NCI-H526 treated with DMSO at 0.1 percent for 48 hours (cell line): ENCODE data around the gene GATD1.

Source experiments
- DNase-seq: peaks from one replicate; lab custom pipeline; 2025; lab: John Stamatoyannopoulos, UW

The GATD1 gene

DNA sequence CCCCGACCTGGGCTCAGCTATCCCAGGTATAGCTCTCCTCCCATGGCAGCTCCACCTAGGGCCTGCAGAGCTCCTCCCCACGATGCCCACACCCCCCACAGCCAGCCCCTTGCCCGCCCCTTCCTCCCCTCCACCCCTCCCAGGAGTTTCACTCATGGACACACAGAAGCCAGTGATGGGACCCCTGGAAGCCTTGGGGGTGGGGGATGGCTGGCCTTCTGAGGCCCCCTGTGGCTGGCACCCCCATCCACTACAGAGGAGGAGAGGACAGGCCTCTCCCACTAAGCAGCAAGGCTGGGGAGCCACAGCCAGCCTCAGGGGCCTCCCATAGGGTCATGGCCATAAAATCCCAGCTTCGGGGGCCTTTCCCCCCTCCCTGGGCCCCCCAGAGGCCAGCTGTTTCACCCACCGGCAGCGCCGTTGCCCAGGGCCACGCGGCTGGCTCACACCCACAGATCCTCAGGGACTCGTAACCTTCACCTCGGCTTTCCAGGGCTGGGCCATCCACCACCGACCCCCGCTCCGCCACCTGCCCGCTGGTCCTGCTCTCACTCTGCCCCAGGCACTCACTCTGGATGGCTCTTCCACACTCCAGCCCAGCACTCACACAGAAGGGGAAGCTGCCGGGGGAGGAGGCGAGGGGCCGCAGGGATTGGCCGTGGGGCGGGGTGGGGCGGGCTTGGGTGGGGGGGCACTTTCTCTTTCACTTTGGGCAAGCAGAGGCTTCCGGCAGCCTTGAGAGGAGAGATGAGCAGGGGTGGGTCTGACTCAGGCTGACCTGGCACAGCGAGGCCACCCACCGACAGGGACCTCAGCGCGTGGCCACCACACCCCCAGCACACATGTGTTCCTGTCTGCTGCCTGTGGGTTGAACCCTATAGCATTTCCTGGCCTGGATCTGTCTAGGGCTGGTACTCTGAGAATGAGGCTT, 18.6 kb upstream of the GATD1 start:
- peak; percentile 65 for DNase-seq

DNA sequence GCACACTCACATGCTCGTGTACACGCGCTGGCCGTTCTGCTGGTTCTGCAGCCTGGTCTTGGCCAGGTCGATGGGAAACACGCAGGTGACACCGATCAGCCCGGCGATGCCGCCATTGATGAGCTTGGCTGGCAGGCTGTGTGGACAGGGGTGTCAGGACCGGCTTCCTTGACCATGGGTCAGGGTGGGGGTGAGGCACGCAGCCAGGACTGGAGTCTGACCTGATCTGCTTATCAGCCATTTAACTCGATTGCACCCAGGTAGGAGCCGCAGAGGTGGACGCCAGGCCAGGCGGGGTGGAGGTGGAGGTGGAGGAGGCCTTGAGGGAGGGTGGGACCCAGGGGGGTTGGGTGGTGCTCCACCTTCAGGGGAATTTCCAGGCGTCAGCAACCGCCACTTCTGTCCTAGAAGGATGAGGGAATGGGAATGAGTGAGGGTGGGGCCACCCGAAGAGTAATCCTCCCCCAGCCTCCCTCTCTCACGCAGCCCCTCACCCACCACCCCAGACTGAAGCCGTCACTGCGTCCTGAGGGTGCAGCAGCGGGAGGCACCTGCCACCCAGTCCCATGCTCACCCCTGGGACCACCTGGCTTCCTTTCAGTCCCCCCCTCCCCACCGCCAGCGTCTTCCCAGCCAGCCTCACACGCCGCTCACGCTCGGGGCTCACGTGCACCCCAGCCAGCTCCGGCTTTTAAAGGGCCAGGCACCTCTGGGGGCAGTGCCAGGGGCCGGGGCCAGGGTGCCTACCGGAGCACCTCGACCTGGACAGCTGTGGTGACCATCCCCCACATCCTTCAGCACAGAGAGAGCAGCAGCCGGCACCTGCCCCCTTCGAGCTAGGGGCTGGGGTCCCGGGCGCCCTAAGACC, 17.7 kb upstream of the GATD1 start:
- peak; percentile 35 for DNase-seq

DNA sequence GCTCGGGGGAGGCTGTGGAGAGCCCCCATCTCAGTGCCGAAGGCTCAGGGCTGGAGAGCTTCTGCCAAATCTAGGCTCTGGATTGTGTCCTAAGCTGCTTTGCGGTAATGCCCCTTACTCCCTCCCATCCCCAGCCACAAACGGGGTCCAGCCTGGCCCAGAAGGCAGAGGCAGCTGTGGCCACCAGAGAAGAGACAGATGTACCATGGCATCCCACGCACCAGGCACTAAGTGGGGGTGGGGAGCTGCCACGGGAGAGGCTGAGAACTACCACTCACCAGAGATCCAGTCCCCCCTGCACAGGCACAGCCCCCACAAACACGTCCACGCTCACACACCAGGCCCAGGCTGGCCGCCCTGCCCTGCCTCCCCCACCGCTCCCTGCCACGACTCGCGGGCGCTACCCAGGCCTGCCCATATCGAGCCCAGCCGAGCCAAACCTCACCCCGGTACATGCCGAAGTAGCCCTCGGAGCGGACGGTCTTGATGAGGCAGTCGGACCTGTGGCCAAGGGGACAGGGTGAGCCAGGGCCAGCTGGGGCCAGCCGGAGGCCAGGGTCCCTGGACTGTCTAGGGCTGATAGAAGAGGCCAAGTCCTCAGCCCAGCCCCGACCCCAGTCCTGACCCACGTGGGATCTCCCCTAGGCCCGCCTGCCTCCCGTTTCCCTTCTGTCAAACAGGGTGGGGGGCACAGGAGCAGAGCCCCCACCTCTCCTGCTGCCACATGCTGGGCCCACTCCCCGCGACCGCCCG, 16.9 kb upstream of the GATD1 start:
- DNase-seq, result no peak

DNA sequence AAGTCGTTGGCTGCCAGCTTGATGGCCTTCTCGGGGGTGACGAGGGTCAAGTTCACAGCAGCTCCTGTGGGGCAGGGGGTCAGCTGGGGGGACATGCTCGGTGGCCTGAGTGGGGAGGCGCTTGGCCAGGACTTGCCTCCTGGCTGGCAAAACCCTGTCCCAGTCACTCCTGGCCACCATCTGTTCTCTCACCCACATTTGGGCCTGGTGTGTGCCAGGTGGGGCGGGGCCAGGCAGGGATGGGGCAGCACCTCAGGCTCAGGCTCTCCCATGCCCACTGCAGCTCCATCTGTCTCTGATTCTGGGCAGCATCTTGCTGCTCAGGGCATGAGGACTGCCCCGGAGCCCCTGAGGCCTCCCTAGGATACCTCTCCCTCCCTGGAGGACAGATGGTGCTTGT, 16.3 kb upstream of the GATD1 start:
- DNase-seq, result no peak

DNA sequence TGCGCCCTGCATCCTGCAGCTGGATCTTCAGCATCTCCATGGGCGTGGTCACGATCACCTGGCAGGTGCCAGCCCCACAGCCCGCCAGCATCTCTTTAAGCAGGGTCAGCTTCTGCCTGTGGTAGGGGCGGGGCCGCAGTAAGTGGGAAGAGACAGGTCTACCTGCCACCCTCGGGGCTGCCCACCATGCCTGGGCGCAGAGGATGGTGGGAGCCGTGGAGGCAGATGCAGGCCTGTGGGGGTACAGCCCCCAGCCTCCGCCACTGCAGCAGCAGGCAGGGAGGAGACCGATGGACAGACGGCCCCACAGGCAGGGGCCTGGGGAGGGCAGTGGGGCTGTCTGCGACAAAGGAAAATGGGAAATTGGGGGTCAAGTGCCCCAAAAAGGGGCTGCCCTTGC, 15.6 kb upstream of the GATD1 start:
- DNase-seq, result peak; percentile 30

DNA sequence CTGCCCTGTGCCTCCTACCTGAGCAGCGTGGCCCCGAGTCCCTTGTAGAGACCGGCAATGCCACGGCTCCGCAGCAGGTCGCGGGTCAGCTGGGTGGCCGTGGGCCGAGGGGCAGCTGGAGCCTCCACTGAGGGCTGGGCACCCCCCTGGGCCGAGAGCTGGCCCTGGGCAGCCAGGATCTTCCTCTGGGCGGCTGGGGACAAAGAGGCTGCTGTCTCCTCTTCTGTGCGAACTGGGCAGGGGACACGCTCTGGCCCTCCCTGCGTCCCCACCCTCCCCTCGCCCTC, 15.2 kb upstream of the GATD1 start:
- DNase-seq, result no peak

DNA sequence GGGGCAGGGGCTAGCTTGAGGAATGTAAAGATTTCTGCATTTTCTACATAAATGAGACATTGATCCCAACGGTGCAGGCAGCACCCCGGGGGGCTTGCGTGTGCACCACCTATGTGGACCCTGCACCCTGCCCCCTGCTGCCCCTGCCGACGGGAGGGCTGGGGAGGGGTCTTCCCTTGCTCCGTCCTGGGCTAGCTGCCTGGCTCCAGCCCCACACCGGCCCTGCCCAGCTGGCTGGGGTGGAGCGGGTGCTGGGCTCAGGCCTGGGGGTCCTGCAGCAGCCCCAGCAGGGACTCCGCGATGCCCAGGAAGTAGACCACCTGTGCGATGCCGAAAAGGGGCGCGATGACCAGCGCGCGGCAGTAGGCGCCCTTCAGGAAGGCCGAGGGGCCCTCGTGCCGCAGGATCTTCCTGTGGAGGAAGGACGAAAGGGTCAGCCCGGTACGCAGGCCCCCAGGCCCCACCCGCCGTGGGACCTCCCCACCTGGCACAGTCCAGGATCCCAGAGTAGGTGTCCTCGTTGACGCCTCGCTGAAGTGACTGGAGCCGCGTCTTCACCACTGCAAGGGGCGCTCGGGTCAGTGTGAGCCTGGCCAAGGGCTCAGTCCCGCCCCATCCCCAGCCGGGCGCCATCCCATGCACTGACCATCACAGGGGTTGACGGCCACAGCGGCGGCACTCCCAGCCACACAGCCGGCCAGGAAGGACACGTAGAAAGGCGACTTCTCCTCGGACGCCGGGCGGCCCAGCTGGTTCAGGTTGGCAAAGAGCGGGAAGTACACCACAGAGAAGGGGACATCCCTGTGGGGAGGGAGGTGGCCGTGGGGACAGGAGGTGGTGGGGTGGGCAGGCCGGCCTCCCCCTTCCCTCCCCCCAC, 14.6 kb upstream of the GATD1 start:
- no peak for DNase-seq

DNA sequence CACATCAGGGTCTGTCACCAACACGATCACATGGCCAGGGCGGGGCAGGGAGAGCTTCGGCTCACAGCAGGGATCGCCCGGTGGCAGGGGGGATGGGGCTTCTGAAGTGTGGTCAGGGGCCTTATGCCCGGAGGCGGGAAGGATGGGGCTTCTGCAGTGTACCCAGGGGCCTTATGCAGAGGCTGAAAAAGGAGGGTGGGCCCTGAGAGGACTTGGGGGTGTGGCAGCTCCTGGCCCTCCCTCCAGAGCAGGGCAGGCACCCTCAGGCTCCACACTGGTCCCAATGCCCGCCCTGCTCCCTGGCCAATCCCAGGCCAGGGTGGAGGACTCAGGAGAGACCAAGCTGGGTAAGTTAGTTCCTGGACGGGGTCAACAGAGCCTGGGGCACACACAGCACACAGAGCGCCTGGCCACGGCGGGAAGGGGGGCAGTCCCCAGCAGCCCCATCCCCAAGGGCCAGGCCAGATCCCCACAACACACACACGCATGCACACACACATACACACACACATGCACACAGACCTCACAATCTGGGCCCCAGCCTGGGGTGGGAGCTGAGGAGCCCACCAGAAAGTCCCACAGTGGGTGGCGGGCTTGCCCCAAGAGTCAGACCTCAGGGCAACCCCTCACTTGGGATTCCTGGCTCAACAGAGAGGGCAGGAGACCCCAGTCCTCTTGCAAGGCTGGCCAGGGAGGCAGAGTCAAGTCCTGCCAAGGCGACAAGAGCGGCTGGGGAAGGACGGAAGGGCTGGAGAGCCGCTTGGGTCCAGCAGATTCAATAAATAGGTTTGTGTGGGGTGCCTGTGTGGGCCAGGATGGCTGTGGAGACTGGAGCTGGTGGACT, 13.7 kb upstream of the GATD1 start:
- DNase-seq, result no peak

DNA sequence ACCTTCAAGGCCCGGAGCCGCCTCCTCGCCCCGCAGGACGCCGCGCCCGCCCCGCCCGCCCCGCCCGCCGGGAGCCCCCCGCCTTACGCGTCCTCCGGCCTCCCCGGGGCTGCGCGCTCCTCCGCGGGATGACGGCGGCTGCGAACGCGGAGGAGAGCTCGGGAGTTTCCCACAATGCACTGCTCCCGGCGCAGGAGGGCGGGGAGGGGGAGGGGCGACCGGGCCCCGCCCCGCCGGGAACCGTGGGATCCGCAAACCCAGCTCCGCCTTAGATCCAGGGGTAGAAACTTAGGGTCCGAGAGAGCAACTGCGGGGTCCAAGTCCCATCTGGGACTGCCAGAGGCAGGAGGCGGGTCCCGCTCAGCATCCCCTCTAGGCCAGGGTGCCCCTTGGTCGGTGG, 12.7 kb upstream of the GATD1 start, which contains the start of gene CEND1:
TSS of gene CEND1 (minus strand) at position 148 of the 400 bp plus-strand sequence. CDS start 1,514 bp downstream, outside the sequence.
- no peak for DNase-seq

DNA sequence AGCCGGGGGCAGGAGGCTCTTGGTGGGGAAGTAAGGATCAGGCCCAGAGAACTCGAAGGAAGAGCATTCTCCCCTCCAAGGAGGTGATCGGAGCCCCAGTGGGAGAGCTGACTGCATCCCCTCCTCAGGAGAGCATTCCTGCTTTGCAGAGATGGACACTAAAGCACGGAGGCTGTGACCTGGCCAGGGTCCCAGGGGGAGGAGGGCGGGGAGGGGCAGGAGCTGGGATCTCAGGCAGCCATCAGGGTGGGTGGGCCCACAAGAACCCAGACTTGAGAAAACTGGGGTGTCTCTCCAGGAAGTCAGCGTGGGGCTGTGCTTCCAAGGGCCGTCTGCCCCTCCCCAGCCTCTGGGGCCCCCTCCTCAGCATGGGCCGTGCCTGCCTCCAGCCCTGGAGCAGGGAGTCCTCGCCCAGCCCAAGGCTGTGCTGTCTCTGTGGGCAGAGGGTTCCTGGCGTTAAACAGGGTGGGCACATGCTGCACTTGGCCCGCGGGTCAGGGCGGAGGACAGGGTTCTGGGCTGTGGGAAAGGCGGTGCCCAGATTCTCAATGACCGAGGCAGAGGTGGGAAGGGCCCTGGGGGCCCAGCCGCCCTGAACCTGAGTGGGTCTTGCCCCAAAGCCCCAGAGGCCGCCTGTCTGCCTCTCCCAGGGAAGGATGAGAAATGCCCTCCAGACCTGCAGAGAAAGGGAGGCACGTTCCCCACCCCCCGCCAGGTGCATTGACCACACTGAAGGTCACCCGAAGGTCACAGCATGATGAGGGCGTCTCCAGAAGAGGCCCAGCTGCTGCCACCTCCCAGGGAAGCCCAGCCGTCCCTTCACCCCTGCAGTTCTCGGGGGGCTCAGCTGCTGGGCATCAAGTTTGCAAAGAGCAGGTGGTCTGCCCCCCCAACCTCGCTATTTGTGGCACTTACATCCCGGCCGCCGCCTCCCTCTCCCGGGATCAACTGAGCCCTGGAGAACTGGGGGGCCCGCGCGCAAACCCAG, 12.0 kb upstream of the GATD1 start:
- DNase-seq, result no peak

DNA sequence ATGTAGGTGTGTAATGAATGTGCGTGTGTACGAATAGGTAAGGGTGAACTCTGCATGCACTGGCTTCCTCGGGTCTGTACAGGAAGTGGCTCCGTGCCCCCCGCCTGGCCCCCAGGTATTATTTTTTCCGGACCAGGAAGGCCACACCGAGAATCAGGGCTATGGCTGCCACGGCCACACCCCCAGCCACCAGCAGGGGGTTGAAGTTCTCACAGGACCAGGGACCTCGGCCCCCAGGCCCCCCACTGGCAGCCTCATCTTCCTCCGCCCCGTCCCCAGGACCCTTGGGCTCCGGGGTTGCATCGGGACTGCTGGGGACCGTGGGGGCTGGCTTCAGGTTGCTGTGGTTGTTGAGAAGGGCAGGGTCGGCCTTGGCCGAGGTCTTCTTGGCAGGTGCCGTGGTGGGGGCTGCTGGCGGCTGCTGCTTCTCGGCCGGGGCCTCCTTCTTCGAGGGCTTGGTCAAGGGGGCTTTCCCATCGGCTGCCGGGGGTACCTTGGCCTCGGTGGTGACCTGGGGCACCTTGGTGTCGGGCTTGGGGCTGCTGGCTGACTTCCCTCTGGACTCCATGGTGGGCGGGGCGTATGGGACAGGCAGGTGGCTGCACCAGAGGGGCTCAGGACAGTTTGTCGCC, 10.8 kb upstream of the GATD1 start:
- DNase-seq, result no peak

DNA sequence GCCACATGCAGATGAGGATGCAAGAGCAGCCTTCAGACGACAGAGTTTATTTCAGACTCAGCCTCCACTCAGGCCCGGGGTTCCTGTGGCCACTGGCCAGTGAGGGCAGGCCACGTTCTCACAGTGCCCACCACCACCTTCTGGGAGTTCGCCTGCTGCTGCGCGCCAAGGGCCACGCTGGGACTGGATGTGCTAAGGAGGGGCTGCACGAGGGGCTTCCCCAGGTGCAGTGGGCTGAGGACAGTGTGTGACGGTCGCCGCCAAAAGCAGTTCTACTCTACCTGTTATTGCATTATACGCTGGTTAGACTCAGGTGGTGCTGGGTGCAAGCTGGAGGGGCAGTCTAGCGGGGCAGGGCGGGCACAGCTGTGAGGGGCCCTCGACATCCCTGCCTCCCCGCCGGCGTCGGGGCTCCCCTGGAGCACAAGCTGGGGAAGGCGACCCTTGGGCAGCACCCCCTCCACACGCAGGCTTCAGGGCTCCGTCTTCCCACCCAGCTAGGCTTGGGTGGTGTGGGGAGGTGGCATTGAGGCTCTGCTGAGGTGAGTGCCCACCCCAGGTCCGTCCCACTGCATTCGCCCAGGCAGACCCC, 9.9 kb upstream of the GATD1 start:
- no peak for DNase-seq

DNA sequence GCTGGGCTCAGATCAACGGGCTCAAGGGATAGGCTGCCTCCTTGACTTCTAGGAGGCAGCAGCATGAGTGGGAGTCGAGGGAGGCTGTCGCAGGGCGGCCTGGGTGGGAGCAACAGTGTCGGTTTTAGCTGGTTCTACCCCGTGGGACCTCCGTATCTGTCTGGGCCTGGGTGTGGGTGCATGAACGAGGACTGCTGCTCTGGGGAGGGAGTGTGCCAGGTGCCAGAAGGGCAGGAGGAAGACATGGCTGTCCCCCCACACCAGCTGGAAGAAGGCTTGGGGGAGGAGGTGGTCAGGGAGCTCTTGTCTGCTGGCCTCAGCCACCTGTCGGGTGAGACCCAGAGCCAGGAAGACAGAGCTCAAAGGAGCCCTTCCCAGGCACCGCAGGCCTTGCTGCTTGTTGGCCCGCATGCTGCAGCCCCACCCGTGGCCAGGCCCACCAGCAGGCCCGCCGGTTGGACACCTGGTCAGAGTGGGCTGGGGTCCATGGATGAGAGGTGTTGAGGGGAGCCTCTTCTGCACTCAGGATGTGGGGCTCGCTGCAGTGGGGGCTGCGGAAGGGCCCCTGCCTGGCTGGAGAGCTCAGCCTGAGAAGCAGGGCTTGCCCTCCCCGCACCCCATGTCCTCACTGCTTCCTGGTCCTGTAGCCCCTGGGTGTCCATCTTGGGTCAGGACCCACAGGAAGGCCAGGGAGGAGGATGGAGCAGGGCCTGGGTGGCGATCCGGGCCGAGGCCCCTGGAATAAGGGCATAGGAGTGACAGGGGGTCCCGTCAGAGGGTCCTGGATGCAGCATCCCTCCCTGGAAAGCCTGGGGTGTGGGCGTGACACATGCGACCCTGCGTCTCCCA, 9.2 kb upstream of the GATD1 start:
- DNase-seq, result no peak

DNA sequence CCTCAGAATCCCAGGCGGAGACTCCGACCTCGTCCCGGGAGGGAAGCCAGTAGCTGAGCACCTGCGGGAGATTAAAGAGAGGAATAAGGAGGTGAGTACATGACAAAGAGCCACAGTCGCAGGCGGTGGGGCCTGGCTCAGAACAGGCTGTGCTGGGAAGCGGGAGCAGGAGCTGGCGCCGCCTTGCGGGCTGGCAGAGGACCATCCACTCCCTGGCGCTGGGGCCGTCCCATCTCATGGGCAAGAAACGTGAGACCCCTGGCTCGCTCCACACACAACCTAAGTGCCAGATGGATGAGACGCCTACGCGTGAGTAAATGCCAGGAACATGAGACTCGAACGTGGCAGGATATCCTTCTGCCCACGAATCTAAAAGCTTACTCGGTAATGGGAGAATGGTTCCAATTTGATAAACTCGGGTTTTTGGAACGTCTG, 6.3 kb upstream of the GATD1 start:
- peak; percentile 91 for DNase-seq

DNA sequence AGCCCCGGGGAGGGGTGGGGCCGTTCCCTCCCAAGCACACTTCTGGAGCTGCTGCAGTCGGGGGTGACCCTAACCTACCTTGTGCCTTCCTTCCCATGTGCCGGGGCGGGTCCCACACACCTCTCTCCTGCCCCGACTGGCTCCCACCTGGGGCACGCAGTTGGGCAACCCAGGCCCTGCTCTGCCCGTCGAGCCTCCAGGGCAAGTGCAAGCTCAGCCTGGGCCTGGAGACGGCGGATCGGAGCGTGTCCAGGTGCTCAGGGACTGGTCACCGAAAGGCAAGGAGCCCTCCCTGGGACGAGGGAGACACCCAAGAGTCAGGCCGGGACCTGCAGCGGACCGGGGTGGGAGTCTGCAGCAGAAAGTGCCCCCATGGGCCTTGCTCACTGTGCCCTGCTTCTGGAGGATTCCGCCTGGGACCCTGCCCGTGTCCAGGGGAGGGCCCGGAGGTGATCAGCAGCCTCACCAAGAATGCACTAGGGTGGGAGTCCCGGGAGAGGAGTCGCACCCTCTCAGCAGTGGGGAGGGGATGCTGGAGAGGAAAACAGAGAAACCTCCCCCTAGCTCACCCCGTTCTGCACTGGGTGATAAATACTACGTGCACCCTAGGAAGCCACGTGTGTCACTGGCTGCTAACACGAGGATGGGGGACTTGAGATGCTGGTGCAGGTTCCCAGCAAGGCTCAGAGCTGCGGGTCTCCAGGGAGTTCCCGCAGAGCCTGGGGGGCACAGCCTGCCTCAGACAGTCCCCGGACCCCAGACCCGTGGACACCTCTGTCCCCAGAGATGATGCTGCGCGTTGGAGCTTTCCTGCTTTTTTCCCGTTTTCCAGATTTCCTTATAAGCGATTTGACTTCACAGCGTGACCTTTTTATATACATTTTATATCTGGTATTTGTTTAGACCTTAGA, 5.2 kb upstream of the GATD1 start:
- DNase-seq, result no peak

DNA sequence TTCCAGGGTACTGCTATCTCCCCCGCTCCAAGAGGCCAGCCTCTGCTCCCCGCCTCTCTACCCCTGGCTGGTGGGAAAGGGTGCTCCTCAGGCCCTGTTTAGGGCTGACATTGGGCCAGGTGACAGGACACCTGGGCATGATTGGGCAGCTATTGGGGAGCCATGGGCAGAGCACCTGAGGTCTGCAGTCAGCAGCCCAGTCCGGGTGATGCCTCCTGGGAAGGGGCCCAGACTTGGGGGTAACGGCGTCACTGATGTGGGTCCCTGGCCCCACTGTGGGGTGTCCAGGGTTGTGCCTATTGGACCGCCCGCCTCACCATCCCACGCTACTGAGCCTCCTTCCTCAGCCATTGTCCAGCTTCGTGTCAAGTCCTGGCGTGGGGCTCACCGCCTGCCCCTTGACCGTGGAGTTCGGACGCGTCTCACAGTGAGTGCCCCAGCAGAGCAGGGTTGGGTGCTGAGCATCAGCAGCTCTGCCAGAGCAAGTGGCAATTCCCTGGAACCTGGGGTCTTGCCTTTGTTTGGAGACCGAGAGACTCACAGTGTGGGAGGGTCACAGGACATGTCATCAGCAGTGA, 2.8 kb upstream of the GATD1 start:
- DNase-seq, result no peak
